IPS-11a (cell line): ENCODE measurements around the gene BPIFA2.
"Not testable (repeated sequence)": the region's sequence is repeated elsewhere in the genome, so short reads cannot be mapped to it uniquely, and the experiment has no call there.

Experiments used
- H3K4me3 ChIP-seq: one replicate; pipeline ENCODE4 v1.5.1; 2013; ENCODE audit warnings: low read depth, low read length, control low read depth

Gene BPIFA2

DNA sequence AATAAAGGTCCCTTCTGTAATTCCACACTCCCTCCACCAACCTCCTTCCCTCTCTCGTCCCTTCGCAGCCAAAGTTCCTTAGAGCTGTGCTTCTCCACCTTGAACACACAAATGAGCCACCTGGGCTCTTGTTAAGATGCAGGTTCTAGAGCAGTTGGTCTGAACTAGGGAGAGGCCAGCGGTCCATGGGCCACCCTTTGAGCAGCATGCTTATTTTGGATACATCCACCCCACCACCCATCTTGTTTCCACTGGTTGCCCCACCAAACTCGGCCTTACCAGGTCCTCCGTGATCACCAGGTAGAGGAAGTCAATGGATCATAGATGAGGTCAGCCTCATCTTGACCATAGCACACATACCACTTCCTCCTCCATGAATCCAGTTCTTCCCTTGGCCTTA is 7.3 kb upstream of the BPIFA2 start:
- no peak overlapping the region for H3K4me3 ChIP-seq

DNA sequence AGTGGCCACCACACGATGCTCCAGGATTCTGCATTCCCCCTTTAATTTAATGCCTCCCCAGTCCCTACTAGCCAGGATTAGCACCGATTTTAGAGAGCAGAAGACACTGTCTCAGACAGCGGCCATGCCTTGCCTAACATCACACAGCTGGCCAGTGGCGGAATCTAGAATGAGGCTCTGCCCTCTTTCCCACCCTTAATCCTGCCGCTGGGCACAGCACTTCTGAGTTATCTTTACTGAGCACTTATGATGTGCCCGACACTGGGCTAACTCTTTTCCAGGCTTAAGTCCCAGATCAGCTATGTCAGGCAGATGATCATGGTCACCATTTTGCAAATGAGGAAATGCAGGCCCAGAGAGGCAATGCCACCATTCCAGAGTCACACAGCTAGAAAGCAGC is 5.6 kb upstream of the BPIFA2 start:
- no peak overlapping the region for H3K4me3 ChIP-seq

DNA sequence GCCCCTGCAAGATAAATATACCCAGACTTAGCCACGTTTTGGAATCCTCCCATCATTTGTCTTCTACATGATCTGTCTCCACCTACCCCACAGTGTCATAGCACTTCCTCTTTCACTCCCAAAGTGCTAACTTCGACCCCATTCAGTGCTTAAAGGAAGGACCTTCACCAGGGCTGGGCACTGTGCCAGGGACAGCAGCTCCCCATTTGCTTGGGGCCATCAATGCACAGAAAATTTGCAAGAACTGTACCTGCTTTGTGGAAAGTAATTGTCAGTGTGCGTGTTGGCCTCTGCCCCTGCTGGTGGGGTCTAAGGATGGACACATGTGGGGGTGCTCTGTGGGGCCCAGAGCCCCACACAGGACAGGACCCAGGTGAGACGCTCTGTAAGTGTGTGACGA is 5.2 kb upstream of the BPIFA2 start:
- H3K4me3 ChIP-seq: no peak overlapping the region

DNA sequence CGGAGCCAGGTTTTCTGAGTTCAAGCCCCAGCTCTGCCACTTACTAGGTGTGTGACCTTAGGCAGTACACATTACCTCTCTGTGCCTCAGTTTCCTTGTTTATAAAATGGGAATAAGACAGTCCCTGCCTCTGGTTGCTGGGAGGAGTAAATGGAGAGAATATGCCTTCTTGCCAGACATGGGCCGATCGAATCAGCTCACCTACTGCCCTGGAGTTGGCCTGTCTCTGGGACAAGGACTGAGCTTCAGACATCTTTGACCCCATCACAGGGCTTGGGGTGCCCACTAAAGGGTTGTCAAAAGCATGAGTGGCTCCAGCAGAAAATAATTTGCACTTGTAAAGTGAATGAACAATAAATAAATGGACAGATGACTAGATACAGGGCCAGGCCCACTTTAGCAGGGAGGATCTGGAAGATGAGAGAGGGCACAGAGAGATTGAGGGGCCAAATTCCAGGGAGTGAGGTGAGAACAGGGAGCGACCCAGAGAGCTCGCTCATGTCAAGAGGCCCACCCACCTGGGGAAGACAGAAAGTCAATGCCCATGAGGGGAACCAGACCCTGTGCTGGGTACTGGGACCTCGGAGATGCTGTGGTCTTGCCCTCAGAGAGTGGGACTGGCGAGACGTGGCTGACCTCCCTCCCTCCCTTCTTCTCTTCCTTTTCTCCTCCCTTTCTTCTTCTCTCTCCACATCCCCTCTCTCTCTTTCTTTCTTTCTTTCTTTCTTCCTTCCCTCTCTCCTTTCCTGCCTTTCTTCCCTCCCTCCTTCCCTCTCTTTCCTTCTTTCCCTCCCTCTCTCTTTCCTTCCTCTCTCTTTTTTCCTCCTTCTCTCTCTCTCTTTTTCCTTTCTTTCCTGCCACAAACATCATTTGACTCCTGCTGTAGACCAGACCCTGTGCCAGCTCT is 3.9 kb upstream of the BPIFA2 start:
- no peak overlapping the region for H3K4me3 ChIP-seq

DNA sequence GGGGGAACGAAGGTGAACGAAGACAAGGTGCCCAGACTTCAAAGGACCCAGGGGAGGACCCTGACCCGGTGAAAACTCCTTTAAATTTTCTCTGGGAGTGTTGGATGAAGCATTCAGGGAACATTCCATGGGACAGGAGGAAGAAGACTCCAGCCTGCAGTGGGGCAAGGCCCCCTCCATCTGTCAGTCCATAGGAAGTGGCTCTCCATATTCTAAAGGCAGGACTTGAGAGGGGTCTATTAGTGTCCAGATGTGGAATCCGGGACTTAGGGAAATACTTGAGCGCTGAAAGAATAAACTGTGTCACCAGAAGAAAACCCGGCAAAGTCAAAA is 3.2 kb upstream of the BPIFA2 start:
- H3K4me3 ChIP-seq: no peak overlapping the region

DNA sequence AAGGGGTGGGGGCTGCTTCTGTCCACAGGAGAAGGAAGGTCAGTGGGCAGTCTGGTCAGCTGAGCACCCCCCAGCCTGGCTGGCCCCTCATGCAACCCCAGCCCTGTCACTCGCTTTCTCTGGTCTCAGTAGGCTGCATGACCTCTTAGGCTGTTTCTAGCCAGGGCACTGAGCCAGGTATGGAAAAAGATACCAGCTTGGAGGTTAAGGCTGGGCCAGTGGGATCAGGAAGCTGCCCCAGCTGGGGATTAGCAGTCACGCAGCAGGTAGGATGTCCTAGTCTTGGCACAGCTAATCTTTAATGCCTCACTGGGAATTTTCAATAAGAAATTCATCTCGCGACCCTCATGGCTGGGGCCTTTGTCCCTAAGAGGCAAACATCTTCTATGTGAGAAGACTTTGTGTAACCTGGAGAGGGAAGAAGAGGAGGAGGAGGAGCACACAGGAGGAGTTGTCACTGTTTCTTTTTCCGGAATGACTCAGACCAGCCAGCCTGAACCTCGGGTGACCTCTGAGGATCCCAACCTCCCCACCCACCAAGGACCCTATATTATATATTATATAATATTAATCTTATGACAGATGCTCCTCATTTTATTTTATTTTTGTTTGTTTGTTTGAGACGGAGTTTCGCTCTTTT is 2.4 kb upstream of the BPIFA2 start:
- no peak overlapping the region for H3K4me3 ChIP-seq

DNA sequence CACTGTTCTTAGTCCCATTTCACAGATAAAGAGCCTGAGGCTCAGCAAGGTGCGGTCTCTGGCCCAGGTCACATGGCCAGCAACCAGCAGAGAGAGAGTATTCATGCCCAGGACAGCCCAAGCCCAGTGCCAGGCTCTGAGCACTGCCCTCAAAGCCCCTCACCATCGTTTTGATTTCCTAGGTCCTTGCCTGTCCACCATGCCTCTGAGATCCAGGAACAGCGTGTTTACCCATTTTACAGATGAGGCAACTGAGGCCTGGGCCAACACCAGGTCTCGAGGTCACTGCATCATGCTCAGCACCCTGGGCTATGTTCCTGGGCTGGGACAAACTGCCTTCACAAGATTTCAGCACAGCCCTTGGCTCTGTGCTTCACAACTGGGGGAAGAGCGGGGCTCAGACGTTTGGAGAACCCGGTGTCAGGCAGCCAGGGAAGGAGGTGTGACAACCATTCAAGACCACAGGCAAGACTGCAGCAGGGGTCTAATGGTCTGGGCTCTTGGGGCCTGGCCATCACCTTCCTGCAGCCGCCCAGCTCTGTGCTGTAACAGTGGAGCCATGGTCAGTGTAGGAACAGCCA is 1.3 kb upstream of the BPIFA2 start:
- H3K4me3 ChIP-seq: no peak overlapping the region

DNA sequence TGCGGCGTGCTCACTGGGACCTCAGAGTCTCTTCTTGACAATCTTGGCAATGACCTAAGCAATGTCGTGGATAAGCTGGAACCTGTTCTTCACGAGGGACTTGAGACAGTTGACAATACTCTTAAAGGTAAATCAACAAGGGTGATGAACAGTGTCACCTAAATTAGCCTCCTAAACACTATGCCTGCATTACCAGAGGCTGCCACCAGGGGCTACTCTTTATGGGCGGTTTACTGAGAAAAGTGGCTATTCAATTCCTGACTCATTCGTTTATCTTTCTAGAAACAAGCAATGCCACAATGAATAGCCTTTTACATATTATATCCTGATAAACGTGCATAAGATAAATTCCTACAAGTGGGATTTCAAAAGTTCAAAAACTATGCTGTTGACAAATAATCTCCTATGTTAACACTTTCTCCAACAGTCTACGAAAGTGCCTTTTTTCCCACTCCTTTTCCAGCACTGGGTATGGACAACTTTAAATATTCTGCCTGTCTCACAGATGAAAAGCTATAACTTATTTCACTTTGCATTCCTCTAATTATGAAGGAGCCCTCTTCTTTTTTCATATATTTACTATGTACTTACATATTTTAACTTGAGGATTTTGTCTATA is 1.3 kb downstream of the BPIFA2 start:
- H3K4me3 ChIP-seq: no peak overlapping the region

DNA sequence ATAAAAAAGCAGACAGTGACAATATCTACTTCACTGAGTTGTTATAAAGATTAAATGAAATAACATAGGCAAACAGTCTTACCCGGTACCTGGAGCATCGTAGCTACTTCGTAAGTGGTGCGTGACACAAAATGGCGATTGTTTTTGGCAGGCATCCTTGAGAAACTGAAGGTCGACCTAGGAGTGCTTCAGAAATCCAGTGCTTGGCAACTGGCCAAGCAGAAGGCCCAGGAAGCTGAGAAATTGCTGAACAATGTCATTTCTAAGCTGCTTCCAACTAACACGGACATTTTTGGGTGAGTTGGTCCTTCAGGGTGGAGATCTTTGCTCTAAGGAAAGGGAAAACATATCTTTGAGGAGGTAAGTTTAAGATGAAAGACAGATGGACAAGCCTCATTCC is 4.8 kb downstream of the BPIFA2 start:
- no peak overlapping the region for H3K4me3 ChIP-seq

DNA sequence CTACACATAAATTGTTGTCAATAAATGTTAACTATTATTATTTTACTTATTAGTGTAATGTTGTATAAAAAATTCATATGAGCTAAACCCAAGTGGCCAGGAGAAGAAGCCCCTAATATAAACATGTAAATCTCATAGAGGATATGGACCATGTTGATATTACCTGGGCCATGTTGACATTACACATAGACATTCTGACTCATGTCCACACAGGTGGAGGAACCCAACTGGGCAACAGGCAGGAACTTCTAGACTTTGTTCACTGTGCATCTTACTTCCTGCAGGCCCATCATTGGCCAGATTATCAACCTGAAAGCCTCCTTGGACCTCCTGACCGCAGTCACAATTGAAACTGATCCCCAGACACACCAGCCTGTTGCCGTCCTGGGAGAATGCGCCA is 7.2 kb downstream of the BPIFA2 start:
- H3K4me3 ChIP-seq: no peak overlapping the region

DNA sequence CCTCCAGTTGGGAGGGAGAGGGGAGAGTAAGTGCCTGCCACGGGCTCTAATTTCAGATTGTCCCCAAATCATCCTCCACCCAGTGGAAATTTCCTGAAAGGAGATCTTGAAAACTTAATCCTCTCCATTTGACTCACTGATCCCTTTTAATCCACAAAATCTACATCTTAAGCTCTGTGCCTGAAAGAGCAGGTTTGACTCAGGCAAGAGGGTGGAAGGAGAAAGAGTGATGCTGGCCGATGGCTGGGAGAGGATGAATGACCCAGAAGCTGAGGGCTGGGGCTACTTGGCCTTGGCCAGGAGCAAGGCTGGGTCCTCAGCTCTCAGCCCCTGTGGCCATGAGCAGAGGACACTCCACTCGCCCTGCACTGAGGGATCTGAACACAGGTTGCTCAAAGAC is 8.1 kb downstream of the BPIFA2 start:
- no peak overlapping the region for H3K4me3 ChIP-seq

DNA sequence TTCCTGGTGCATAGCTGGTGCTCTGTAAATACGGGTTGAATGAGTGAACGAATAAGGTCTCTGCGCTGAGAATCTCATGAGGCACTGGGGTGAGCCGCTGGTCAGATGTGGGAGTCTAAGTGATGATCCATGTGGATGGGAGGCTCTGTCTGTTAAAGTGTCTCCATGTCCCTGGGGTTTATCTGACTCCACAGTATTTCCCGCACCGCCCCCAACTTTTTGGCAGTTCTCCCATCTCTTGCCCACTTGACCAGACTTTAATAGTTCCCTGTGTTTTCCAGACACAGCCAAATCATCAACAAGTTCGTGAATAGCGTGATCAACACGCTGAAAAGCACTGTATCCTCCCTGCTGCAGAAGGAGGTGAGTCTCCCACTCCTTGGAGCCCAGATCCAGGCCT is 9.9 kb downstream of the BPIFA2 start:
- no peak overlapping the region for H3K4me3 ChIP-seq

DNA sequence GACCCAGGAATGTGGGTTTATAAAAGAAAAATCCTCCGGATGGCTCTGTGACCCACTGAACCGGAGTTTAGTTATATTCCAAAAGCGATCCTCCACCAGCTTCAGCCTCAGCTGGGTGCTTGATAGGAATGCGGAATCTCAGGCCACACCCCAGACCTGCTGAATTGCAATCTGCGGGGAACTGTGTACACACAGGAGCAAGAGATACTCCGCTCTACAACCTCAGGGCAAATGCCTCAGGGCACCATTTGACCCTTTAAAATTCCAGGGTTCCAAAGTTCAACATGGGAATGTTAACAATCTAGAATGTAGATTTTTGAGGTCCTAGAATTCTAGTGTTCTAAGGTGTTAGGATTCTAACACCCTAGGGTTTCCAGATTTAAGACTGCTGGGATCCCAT is 10.8 kb downstream of the BPIFA2 start:
- H3K4me3 ChIP-seq: no peak overlapping the region

DNA sequence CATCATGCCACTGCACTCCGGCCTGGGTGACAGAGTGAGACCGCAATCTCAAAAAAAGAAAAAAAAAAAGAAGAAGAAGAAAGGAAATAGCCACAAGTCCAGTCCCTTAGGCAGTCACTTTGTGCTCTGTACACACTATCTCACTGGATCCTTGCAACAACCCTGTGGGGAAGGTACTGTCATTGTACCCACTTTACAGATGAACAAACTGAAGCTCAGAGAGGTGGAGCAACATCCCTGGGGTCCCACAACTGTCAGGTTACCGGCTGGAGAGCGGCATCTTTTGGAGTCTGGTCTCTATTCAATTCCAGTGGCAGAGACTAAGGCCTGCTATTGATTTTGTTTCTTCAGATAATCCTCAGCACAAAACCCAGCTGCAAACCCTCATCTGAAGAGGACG is 12.2 kb downstream of the BPIFA2 start:
- H3K4me3 ChIP-seq: no peak overlapping the region

DNA sequence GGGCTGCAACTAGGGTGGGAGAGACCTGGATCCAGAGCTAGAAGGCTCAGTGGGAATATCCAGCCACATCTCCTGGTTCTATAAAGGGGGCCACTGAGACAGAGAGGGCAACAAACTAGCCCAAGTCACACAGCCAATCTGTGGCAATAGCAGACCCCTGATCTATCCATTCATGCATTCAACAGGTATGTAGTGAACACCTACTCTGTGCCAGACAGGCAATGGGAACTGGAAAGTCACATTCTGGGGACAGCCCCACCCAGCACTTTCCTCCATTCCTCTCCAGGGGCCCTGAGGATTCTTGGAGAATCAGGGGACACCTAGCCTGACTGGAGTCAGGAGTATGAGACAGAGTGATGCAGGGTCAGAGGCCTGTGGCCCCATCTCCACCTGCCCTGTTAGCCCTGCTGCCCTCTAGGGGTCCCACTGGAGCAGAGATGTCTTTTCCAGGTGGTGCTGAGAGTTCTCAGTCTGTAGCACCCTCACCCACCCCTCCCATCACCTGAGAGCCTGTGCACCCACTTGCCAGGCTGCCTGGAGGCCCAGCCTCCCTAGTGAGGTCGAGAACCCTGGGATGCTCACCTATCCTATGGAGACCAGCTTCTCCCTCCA is 13.6 kb downstream of the BPIFA2 start:
- H3K4me3 ChIP-seq: no peak overlapping the region

DNA sequence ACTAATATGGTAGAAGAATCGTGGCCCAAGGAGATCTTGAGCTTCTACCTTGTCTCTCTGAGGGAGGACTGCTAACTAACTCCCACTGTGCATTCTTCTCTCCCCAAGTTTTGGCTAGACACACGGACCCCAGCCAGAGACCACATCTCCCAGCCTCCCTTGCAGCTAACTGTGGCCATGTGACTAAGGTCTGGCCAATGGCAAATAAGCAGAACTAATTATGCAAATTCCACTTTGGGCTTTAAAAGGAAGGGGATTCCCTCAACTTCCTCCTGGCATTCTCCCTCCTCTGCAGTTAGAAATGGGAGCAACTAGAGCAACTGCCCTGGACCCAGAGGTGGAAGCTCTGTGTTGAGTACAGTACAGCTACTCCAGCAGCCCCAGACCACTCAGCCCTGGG is 15.4 kb downstream of the BPIFA2 start:
- H3K4me3 ChIP-seq: no peak overlapping the region

DNA sequence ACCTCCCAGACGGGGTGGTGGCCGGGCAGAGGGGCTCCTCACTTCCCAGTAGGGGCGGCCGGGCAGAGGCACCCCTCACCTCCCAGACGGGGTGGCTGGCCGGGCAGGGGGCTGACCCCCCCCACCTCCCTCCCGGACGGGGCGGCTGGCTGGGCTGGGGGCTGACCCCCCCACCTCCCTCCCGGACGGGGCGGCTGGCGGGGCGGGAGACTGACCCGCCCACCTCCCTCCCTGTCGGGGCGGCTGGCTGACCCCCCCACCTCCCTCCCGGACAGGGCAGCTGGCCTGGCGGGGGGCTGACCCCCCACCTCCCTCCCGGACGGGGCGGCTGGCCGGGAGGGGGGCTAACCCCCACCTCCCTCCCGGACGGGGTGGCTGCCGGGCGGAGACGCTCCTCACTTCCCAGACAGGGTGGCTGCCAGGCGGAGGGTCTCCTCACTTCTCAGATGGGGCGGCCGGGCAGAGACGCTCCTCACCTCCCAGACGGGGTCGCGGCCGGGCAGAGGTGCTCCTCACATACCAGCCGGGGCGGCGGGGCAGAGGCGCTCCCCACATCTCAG is 17.2 kb downstream of the BPIFA2 start:
- H3K4me3 ChIP-seq: not testable (repeated sequence)

DNA sequence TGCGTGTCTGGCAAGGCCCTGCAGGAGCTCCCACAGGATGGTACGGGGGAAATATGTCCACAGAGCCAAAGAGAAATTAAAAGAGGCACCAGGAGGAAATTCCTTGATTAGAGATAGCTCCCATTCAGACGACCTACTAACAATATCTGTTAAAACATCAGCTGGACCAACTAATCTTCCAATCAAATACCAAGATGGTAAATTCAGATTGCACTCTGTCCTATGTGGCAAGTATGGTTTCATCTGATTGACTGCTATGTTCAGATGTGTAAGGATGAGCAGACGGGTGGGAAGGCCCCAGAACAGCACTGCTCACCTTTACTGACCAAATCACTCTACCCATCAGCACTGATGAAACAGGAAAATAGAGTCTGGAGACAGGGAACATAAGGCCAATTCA is 19.5 kb downstream of the BPIFA2 start:
- H3K4me3 ChIP-seq: no peak overlapping the region

DNA sequence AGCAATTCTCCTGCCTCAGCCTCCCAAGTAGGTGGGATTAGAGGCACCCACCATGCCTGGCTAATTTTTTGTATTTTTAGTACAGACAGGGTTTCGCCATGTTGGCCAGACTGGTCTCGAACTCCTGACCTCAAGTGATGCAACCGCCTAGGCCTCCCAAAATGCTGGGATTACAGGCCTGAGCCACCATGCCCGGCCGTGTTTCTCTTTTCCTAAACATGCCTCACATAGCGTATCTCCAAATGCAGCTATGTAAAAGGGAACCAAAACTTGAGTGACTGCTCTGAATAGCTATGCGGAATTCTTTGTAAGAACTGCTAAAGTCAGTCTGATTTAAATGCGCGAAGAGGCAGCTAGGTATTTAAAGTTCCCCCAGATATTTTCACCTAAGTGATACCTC is 20.5 kb downstream of the BPIFA2 start:
- no peak overlapping the region for H3K4me3 ChIP-seq

DNA sequence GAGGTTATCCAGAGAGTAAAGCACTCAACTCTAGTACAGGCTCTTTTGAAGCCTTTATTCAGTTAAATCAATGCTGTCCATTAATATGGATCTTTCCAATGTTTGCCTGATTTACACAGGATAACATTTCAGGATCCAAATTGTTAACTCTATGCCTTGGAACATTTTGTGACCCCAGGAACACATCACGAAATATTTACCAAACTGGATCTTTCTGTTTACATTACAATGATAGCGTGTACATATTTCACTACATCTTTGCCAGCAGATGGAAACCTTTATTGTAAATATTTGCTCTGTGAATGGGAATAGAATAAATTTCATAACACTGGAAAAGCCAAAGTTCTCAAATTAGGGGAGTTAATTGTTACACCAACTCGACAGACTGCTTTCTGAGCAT is 23.5 kb downstream of the BPIFA2 start:
- no peak overlapping the region for H3K4me3 ChIP-seq

DNA sequence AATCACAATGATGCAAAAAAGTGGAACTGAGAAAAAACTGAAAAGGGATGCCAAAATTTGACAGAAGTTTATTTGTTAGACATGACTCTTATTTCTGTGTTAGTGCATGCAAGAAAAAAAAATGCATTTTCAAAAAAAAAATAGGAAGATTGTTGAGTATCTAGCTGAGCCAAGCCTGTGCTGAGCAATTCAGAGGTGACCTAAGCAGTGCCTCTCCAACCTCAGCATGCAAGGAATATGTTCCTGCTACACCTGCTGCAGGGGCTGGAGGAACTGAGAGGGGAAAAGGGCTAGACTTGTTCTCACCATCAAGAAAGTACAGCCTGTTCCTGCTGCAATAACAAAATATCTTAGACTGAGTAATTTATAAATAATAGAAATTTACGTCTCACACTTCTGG is 24.0 kb downstream of the BPIFA2 start:
- H3K4me3 ChIP-seq: no peak overlapping the region
